Measurements from ENCODE around the gene CAMTA1. TPM values are rescaled to one million over a fixed set of nuclear protein-coding genes. Genes with fewer than 3 reads are reported as not detected.

The CAMTA1 gene
- total RNA-seq, 4 donors from 2014 or later, result 86.3 to 170 (median 132) TPM

DNA sequence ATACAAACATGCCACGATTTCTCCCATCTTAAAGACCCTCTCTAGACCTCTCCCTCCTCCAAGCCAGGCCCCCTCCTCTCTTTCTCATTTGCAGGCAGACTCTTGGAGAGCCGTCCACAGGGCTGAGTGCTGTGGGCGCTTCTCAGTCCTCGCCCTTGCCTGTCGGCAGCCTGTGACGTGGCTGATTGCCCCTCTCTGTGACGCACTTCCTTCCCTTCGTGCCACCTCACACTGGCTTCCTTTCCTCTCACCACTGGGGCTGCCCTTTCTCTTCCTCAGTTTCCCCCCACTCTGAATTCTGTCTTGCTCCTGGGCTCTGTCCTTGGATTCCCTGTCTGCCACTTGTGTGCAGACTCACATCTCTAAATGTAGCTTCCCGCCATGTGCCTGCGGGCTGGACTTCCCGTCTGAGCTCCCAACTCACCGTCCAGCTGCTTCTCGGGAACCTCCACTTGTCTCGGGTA lies 227.2 kb downstream of the CAMTA1 start:
- no peak for ATAC-seq
- H3K27me3 ChIP-seq, result no peaks in the 10 kb centered on the region
- H3K9me3 ChIP-seq, result no peaks in the 10 kb centered on the region
- H3K36me3 ChIP-seq, result no peaks in the 10 kb centered on the region
- TF ChIP-seq POLR2AphosphoS5 (IDR thresholded peaks at IDR 0.05) (no peak), POLR2A (IDR thresholded peaks at IDR 0.05) (no peak), EP300 (IDR thresholded peaks at IDR 0.05) (no peak)
- TF ChIP-seq, protein P1, sequence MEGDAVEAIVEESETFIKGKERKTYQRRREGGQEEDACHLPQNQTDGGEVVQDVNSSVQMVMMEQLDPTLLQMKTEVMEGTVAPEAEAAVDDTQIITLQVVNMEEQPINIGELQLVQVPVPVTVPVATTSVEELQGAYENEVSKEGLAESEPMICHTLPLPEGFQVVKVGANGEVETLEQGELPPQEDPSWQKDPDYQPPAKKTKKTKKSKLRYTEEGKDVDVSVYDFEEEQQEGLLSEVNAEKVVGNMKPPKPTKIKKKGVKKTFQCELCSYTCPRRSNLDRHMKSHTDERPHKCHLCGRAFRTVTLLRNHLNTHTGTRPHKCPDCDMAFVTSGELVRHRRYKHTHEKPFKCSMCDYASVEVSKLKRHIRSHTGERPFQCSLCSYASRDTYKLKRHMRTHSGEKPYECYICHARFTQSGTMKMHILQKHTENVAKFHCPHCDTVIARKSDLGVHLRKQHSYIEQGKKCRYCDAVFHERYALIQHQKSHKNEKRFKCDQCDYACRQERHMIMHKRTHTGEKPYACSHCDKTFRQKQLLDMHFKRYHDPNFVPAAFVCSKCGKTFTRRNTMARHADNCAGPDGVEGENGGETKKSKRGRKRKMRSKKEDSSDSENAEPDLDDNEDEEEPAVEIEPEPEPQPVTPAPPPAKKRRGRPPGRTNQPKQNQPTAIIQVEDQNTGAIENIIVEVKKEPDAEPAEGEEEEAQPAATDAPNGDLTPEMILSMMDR (IDR thresholded peaks at IDR 0.05), result no peak
- no peak overlapping the region for H3K4me3 ChIP-seq
- H3K4me1 ChIP-seq, result peaks cover 0 to 15% (median 0%) of the 10 kb centered on the region in 3 donors
- no peak overlapping the region for H3K27ac ChIP-seq
- 84 to 89% methylated on average over 5 to 14 of the region's 14 CpGs for WGBS, 2 donors (ENCODE audit: low coverage in 1 of 2)

DNA sequence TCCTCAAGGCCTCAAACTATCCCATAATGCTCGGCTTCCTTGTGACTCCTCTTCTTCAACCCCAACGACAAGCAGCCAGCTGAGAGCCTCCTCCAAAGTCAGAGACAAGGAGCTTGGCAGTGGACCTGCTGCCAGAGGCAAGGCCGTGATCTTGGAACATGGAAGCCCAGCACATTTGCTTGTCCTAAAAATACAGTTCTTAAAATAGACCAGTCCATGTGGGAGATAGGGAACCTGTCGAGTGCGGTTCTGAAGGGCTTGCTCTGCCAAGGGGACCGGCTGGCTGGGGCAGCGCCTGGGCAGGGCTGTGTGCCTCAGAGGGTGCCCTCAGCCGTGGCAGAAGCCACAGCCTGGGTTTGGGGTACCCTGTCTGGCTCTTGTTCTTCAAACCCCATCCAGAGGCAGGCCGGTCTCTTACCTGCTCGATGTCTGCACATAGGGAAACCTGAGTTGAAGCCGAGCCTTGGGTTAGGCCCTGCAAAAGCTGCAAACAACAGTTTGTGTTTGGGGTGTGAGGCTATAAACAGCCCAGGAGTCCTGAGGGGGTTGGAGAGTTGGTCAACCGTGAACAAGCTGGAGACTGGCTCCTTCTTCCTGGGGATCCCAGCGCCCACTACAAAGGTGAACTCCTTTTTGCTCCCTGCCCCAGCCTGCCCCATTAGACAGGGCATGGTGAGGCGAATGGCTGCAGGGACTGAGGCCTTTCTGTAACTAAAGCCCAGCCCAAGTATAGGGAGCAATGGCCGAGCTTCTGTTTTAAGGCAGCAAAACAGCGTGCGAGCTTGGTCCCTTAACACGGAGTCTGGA lies 228.8 kb downstream of the CAMTA1 start:
- 18 to 67% methylated on average over 2 to 9 of the region's 18 CpGs for WGBS, 2 donors (ENCODE audit: low coverage in 1 of 2)
- no peaks in the 10 kb centered on the region for H3K9me3 ChIP-seq
- H3K27ac ChIP-seq, result no peak overlapping the region
- H3K36me3 ChIP-seq, result no peaks in the 10 kb centered on the region
- peaks cover 7% of the 10 kb centered on the region for H3K27me3 ChIP-seq
- H3K4me1 ChIP-seq, result peaks cover 0 to 15% (median 0%) of the 10 kb centered on the region in 3 donors
- no peak for ATAC-seq
- H3K4me3 ChIP-seq, result no peak overlapping the region
- TF ChIP-seq, protein P1 (IDR thresholded peaks at IDR 0.05), result no peak
- TF ChIP-seq POLR2AphosphoS5 (IDR thresholded peaks at IDR 0.05) (no peak), POLR2A (IDR thresholded peaks at IDR 0.05) (no peak), EP300 (IDR thresholded peaks at IDR 0.05) (no peak)

DNA sequence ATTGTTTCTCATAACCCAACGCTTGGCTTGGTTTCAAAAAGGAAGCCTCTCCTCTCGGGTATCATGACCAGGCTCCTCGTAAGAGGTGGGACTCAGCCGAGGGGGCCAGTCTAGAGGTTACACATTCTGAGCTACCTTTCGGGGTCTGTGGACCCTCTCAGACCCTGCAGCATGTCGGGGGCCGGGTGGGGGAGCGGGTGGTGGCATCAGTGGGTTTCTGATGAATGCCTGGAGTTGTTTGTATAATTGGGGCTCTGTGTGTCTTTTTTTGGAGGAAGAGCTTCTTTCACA lies 229.3 kb downstream of the CAMTA1 start:
- H3K4me1 ChIP-seq, result peaks cover 0 to 15% (median 0%) of the 10 kb centered on the region in 3 donors

DNA sequence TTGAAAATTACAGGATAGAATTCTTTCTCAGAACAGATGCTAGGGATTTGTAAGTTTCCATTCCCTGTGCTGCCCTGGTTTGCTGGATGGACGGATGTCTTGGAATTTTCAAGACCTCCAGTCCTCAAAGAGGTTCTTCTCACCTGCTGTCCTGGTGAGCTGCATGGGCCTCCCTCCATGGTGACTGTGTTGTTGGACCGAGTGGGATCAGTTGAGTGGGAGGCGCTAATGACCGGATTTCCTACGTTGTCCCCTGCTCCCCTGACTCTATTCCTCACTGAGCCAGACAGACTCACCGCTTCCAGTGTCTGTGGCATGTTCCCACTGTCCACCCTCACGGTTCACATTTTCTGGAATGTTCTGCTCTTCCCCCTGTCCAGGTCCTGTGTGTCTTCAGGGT lies 229.8 kb downstream of the CAMTA1 start:
- H3K36me3 ChIP-seq, result no peaks in the 10 kb centered on the region
- H3K4me1 ChIP-seq, result peaks cover 0 to 15% (median 0%) of the 10 kb centered on the region in 3 donors
- no peak overlapping the region for H3K4me3 ChIP-seq
- WGBS, 2 donors (ENCODE audit: low coverage in 1 of 2), result 90 to 94% methylated on average over 2 to 3 of the region's 7 CpGs
- no peaks in the 10 kb centered on the region for H3K9me3 ChIP-seq
- H3K27ac ChIP-seq, result no peak overlapping the region
- TF ChIP-seq EP300 (IDR thresholded peaks at IDR 0.05), result no peak
- H3K27me3 ChIP-seq, result peaks cover 13% of the 10 kb centered on the region
- no peak for ATAC-seq

More for the DNA sequence above, 229.3 kb downstream of the CAMTA1 start:
- H3K36me3 ChIP-seq, result no peaks in the 10 kb centered on the region
- H3K27ac ChIP-seq, result no peak overlapping the region
- H3K9me3 ChIP-seq, result no peaks in the 10 kb centered on the region
- TF ChIP-seq EP300 (IDR thresholded peaks at IDR 0.05) (no peak), POLR2AphosphoS5 (IDR thresholded peaks at IDR 0.05) (no peak), POLR2A (IDR thresholded peaks at IDR 0.05) (no peak)
- TF ChIP-seq, protein P1 (IDR thresholded peaks at IDR 0.05), result no peak
- H3K4me3 ChIP-seq, result no peak overlapping the region
- 63 to 90% methylated on average over 2 to 4 of the region's 8 CpGs for WGBS, 2 donors (ENCODE audit: low coverage in 1 of 2)
- ATAC-seq, result no peak
- H3K27me3 ChIP-seq, result peaks cover 9% of the 10 kb centered on the region

DNA sequence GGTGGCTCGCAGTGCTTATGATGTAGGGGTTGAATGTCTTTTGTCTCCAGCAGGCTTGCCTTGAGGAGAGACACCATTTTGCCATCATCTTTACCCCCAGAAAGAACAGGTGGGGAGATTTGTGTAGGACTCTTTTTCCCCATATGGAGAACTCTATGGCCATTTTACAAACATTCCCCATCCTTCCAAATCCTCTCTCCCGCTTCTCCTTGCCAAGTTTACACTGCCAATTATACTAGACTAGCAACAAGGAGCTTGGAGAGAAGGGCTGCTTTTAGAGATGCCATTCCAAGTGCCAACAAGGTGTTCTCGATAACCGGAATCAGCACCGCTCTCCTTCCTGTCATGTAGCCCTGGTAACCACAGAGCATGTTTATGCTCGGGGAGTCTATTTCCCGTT lies 233.1 kb downstream of the CAMTA1 start:
- ATAC-seq, result no peak
- Histone ChIP-seq H3K4me1 (peaks cover 0 to 15% (median 0%) of the 10 kb centered on the region in 3 donors), H3K27me3 (peaks cover 34% of the 10 kb centered on the region), H3K27ac (no peak overlapping the region), H3K4me3 (no peak overlapping the region), H3K36me3 (no peaks in the 10 kb centered on the region), H3K9me3 (no peaks in the 10 kb centered on the region)
- 88 to 90% methylated on average over 5 to 7 of the region's 7 CpGs for WGBS, 2 donors (ENCODE audit: low coverage in 1 of 2)
- TF ChIP-seq EP300 (IDR thresholded peaks at IDR 0.05), result no peak
- no peak for TF ChIP-seq POLR2A (IDR thresholded peaks at IDR 0.05)
- no peak for TF ChIP-seq POLR2AphosphoS5 (IDR thresholded peaks at IDR 0.05)
- TF ChIP-seq, protein P1 (IDR thresholded peaks at IDR 0.05), result no peak
